Spleen (tissue), 10 donors: ENCODE results near the gene CITED4. TPM values are rescaled to one million over a fixed set of nuclear protein-coding genes. Genes with fewer than 3 reads are reported as not detected.

Experiments used
- polyA plus RNA-seq, 3 donors: library from polyadenylated mRNA; stranded (reverse); fragments of 200-250 nt; gene quantifications; one replicate each; pipeline ENCODE4 v1.2.1, GENCODE V29; 2013
- total RNA-seq, 7 donors: library from RNA; depleted of rRNA in 3 of 7; stranded (reverse); fragments of >200 nt in 3 of 7; fragmentation: NEBNext Ultra II Directional in 4 of 7; extraction: Animal tissue kit (Norgen Biotek cat#: 25700) in 4 of 7; gene quantifications; one replicate each; pipeline versions ENCODE4 v1.1.0 to v1.2.1, GENCODE V29; 2016 to 2021
- donor health status: healthy with polysubstance abuse.
- donor health status: DM: no; HTN: no; CAD: no; lungs with moderate emphysema.
- donor health status: DM: no; HTN: no; CAD: no.
- donor health status: Bipolar disorder and iron deficiency.
- donor health status: healthy.
- donor health status: DM: no; HTN: no; CAD: no.
- donor health status: DM: yes; HTN: yes; CAD: no.

Gene CITED4
- total and polyA plus RNA-seq, 10 donors: 10.0 to 98.8 (median 46.8) TPM

Other genes starting within 250 kb of the CITED4 start
- gene RIMS3, start 196.7 kb downstream of the CITED4 start, total RNA-seq: 1 to 10 TPM; 1.6 to 6.9 (median 3.3) TPM
- gene RIMS3, start 196.7 kb downstream of the CITED4 start, polyA plus RNA-seq: 1 to 10 TPM in 1 of 3 donors, under 1 TPM in 2; 0.30 to 1.0 (median 0.44) TPM
- gene NFYC, start 170.7 kb downstream of the CITED4 start, total RNA-seq: 10 to 100 TPM; 57.8 to 99.0 (median 72.4) TPM
- 10 to 100 TPM; 34.6 to 43.2 (median 39.5) TPM for gene NFYC, start 170.7 kb downstream of the CITED4 start, polyA plus RNA-seq
- gene KCNQ4, start 78.6 kb downstream of the CITED4 start, total RNA-seq: under 1 TPM; 0.14 to 0.54 (median 0.26) TPM
- under 1 TPM; 0.09 to 0.28 (median 0.19) TPM for gene KCNQ4, start 78.6 kb downstream of the CITED4 start, polyA plus RNA-seq
- 10 to 100 TPM; 12.1 to 27.7 (median 17.8) TPM for gene CTPS1, start 117.3 kb upstream of the CITED4 start, total RNA-seq
- 10 to 100 TPM in 2 of 3 donors, 1 to 10 TPM in 1; 7.9 to 14.4 (median 10.9) TPM for gene CTPS1, start 117.3 kb upstream of the CITED4 start, polyA plus RNA-seq
- gene SLFNL1, start 159.4 kb upstream of the CITED4 start, total RNA-seq: 1 to 10 TPM in 3 of 7 donors, under 1 TPM in 4; 0.27 to 1.7 (median 0.85) TPM
- under 1 TPM; 0.21 to 0.38 (median 0.30) TPM for gene SLFNL1, start 159.4 kb upstream of the CITED4 start, polyA plus RNA-seq